ENCODE measurements around the gene NCDN. TPM values are rescaled to one million over a fixed set of nuclear protein-coding genes. Genes with fewer than 3 reads are reported as not detected.

Gene NCDN
- total RNA-seq, 1 donor from 2014 or later, result 20.2 TPM

GRCh38 chr1:35564884-35565741 is 7.5 kb downstream of the NCDN start:
- no peaks in the 10 kb centered on the region for H3K27me3 ChIP-seq (ENCODE audit: low read depth)
- H3K4me1 ChIP-seq, result no peaks in the 10 kb centered on the region
- peaks cover 25% of the 10 kb centered on the region for H3K36me3 ChIP-seq
- H3K9me3 ChIP-seq, result no peaks in the 10 kb centered on the region
- DNase-seq (no peak), ATAC-seq (no peak)
- TF ChIP-seq CTCF (IDR thresholded peaks at IDR 0.05), result no peak
- H3K27ac ChIP-seq, result no peak overlapping the region
- intact Hi-C loops (cut with DNase I), result loop anchor here (10.0 kb wide), 1 partner anchor 160 kb away; no protein-coding TSS in a partner anchor
- H3K4me3 ChIP-seq, result no peak overlapping the region

GRCh38 chr1:35565742-35566133 is 8.1 kb downstream of the NCDN start:
- H3K9me3 ChIP-seq, result no peaks in the 10 kb centered on the region
- no peaks in the 10 kb centered on the region for H3K4me1 ChIP-seq
- TF ChIP-seq CTCF (IDR thresholded peaks at IDR 0.05), result no peak
- H3K4me3 ChIP-seq, result no peak overlapping the region
- intact Hi-C loops (cut with DNase I), result loop anchor here (10.0 kb wide), 1 partner anchor 159 kb away; no protein-coding TSS in a partner anchor
- ATAC-seq, result no peak
- no peaks in the 10 kb centered on the region for H3K27me3 ChIP-seq (ENCODE audit: low read depth)
- no peak overlapping the region for H3K27ac ChIP-seq
- no peak for DNase-seq
- H3K36me3 ChIP-seq, result peaks cover 25% of the 10 kb centered on the region

GRCh38 chr1:35567947-35568558 is 10.5 kb downstream of the NCDN start:
- Histone ChIP-seq H3K36me3 (peaks cover 23% of the 10 kb centered on the region), H3K9me3 (no peaks in the 10 kb centered on the region), H3K27ac (no peak overlapping the region), H3K4me3 (no peak overlapping the region), H3K27me3 (ENCODE audit: low read depth) (peaks cover 13% of the 10 kb centered on the region), H3K4me1 (peaks cover 6% of the 10 kb centered on the region)
- DNase-seq, result no peak
- no peak for ATAC-seq
- intact Hi-C loops (cut with DNase I), result loop anchor here (10.0 kb wide), 1 partner anchor 157 kb away; no protein-coding TSS in a partner anchor
- TF ChIP-seq CTCF (IDR thresholded peaks at IDR 0.05), result no peak

- Histone ChIP-seq H3K27ac (no peak overlapping the region), H3K9me3 (no peaks in the 10 kb centered on the region), H3K27me3 (ENCODE audit: low read depth) (peaks cover 22% of the 10 kb centered on the region), H3K4me1 (peaks cover 13% of the 10 kb centered on the region), H3K36me3 (peaks cover 15% of the 10 kb centered on the region), H3K4me3 (no peak overlapping the region)
- DNase-seq, result peak; percentile 69
- intact Hi-C loops (cut with DNase I), result loop anchor here (10.0 kb wide), 1 partner anchor 156 kb away; no protein-coding TSS in a partner anchor
- ATAC-seq, result peak; percentile 70 to 71
- TF ChIP-seq CTCF (IDR thresholded peaks at IDR 0.05), result peak; percentile 79
Measured at GRCh38 chr1:35568975-35569395, 11.4 kb downstream of the NCDN start.

- no peak for TF ChIP-seq CTCF (IDR thresholded peaks at IDR 0.05)
- Histone ChIP-seq H3K27me3 (ENCODE audit: low read depth) (peaks cover 22% of the 10 kb centered on the region), H3K27ac (no peak overlapping the region), H3K4me3 (no peak overlapping the region), H3K36me3 (peaks cover 8% of the 10 kb centered on the region), H3K4me1 (peaks cover 21% of the 10 kb centered on the region), H3K9me3 (no peaks in the 10 kb centered on the region)
- intact Hi-C loops (cut with DNase I), result loop anchor here (10.0 kb wide), 1 partner anchor 155 kb away; no protein-coding TSS in a partner anchor
- ATAC-seq (no peak), DNase-seq (no peak)
Measured at GRCh38 chr1:35569936-35570335, 12.3 kb downstream of the NCDN start.
